ENCODE measurements around the gene KCNJ10.
A peak's percentile ranks its signal among the peaks of the same experiment; 100 is the strongest.

Gene KCNJ10

GRCh38 chr1:160109686-160110085, 39.7 kb upstream of the KCNJ10 start:
- H4K20me1 ChIP-seq (ENCODE audit: low read depth, low read length), result no peaks in the 10 kb centered on the region
- H3K9me3 ChIP-seq (ENCODE audit: insufficient read depth, low read length), result no peaks in the 10 kb centered on the region
- no peak overlapping the region for H3K4me3 ChIP-seq (ENCODE audit: insufficient read depth, low read length, poor library complexity, severe bottlenecking)
- TF ChIP-seq, protein P1, sequence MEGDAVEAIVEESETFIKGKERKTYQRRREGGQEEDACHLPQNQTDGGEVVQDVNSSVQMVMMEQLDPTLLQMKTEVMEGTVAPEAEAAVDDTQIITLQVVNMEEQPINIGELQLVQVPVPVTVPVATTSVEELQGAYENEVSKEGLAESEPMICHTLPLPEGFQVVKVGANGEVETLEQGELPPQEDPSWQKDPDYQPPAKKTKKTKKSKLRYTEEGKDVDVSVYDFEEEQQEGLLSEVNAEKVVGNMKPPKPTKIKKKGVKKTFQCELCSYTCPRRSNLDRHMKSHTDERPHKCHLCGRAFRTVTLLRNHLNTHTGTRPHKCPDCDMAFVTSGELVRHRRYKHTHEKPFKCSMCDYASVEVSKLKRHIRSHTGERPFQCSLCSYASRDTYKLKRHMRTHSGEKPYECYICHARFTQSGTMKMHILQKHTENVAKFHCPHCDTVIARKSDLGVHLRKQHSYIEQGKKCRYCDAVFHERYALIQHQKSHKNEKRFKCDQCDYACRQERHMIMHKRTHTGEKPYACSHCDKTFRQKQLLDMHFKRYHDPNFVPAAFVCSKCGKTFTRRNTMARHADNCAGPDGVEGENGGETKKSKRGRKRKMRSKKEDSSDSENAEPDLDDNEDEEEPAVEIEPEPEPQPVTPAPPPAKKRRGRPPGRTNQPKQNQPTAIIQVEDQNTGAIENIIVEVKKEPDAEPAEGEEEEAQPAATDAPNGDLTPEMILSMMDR (IDR thresholded peaks at IDR 0.05; ENCODE audit: insufficient read depth, low read length, poor library complexity, severe bottlenecking), result no peak
- no peak for TF ChIP-seq EZH2phosphoT487 (conservative IDR thresholded peaks at IDR 0.05; ENCODE audit: low read length)
- H2AFZ ChIP-seq (ENCODE audit: low read depth, low read length, severe bottlenecking), result no peak overlapping the region
- no peaks in the 10 kb centered on the region for H3K79me2 ChIP-seq (ENCODE audit: insufficient read depth, low read length)
- H3F3A ChIP-seq (ENCODE audit: insufficient read depth), result no peaks in the 10 kb centered on the region
- no peak overlapping the region for H3K4me2 ChIP-seq (ENCODE audit: low read depth, low read length, poor library complexity, severe bottlenecking)
- no peaks in the 10 kb centered on the region for H3K9me2 ChIP-seq (replicated peaks; ENCODE audit: insufficient read depth, low read length)
- H3K9ac ChIP-seq (ENCODE audit: low read length), result no peak overlapping the region
- H3K27ac ChIP-seq (ENCODE audit: low read depth, low read length), result no peak overlapping the region
- no peaks in the 10 kb centered on the region for H3K27me3 ChIP-seq (ENCODE audit: low read length)
- H3K36me3 ChIP-seq (ENCODE audit: low read length), result no peaks in the 10 kb centered on the region

GRCh38 chr1:160108888-160109662, 39.1 kb upstream of the KCNJ10 start:
- Histone ChIP-seq H2AFZ (ENCODE audit: low read depth, low read length, severe bottlenecking) (peak overlapping the region; percentile 76), H3K9ac (ENCODE audit: low read length) (no peak overlapping the region), H3K4me3 (ENCODE audit: insufficient read depth, low read length, poor library complexity, severe bottlenecking) (no peak overlapping the region), H3K27ac (ENCODE audit: low read depth, low read length) (no peak overlapping the region), H3F3A (ENCODE audit: insufficient read depth) (no peaks in the 10 kb centered on the region), H4K20me1 (ENCODE audit: low read depth, low read length) (no peaks in the 10 kb centered on the region), H3K36me3 (ENCODE audit: low read length) (no peaks in the 10 kb centered on the region), H3K4me2 (ENCODE audit: low read depth, low read length, poor library complexity, severe bottlenecking) (no peak overlapping the region), H3K27me3 (ENCODE audit: low read length) (no peaks in the 10 kb centered on the region), H3K9me2 (replicated peaks; ENCODE audit: insufficient read depth, low read length) (no peaks in the 10 kb centered on the region), H3K79me2 (ENCODE audit: insufficient read depth, low read length) (no peaks in the 10 kb centered on the region), H3K9me3 (ENCODE audit: insufficient read depth, low read length) (no peaks in the 10 kb centered on the region)
- no peak for TF ChIP-seq EZH2phosphoT487 (conservative IDR thresholded peaks at IDR 0.05; ENCODE audit: low read length)
- TF ChIP-seq, protein P1 (IDR thresholded peaks at IDR 0.05; ENCODE audit: insufficient read depth, low read length, poor library complexity, severe bottlenecking), result peak; percentile 42

- H3K27me3 ChIP-seq (ENCODE audit: low read length), result no peaks in the 10 kb centered on the region
- no peaks in the 10 kb centered on the region for H3K9me3 ChIP-seq (ENCODE audit: insufficient read depth, low read length)
- H3K4me2 ChIP-seq (ENCODE audit: low read depth, low read length, poor library complexity, severe bottlenecking), result no peak overlapping the region
- no peaks in the 10 kb centered on the region for H3K9me2 ChIP-seq (replicated peaks; ENCODE audit: insufficient read depth, low read length)
- no peak for TF ChIP-seq EZH2phosphoT487 (conservative IDR thresholded peaks at IDR 0.05; ENCODE audit: low read length)
- TF ChIP-seq, protein P1 (IDR thresholded peaks at IDR 0.05; ENCODE audit: insufficient read depth, low read length, poor library complexity, severe bottlenecking), result no peak
- no peaks in the 10 kb centered on the region for H4K20me1 ChIP-seq (ENCODE audit: low read depth, low read length)
- no peaks in the 10 kb centered on the region for H3K79me2 ChIP-seq (ENCODE audit: insufficient read depth, low read length)
- no peak overlapping the region for H3K4me3 ChIP-seq (ENCODE audit: insufficient read depth, low read length, poor library complexity, severe bottlenecking)
- no peaks in the 10 kb centered on the region for H3K36me3 ChIP-seq (ENCODE audit: low read length)
- H3F3A ChIP-seq (ENCODE audit: insufficient read depth), result no peaks in the 10 kb centered on the region
- H2AFZ ChIP-seq (ENCODE audit: low read depth, low read length, severe bottlenecking), result no peak overlapping the region
- no peak overlapping the region for H3K27ac ChIP-seq (ENCODE audit: low read depth, low read length)
- no peak overlapping the region for H3K9ac ChIP-seq (ENCODE audit: low read length)
Measured at GRCh38 chr1:160107512-160107911, 37.6 kb upstream of the KCNJ10 start.
